ENCODE measurements around the gene PLSCR4. TPM values are rescaled to one million over a fixed set of nuclear protein-coding genes. Genes with fewer than 3 reads are reported as not detected.

PLSCR4 gene
- total and polyA plus RNA-seq, 2 of the 8 experiments (the other 6 are each of a cell fraction or from before 2014, with no cell fraction given) = 1.8 to 2.9 TPM

GRCh38 chr3:146271180-146271579 is 20.3 kb upstream of the PLSCR4 start (continued):
- TF ChIP-seq BCL11A (IDR thresholded peaks at IDR 0.05; ENCODE audit: low read depth in 2 of 2, low read length in 2 of 2) (no peak), KDM5A (IDR thresholded peaks at IDR 0.05; ENCODE audit: low read length) (no peak)
